ENCODE results near the gene ANXA1.

DNA sequence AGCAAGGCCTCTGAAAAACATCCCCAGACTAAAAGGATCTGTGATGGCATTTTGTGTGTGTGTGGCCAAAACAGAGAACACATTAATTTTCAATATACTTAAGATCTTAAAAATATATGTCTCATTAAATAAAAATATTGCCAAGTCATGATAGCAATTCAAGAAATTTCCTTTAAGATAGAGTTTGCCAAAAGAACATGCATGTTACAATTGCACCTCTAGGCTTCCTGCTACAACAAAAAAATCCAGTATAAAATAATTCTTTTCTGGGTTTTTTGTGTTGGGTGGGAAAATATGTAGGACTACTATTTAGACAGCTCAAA is 5.2 kb downstream of the ANXA1 start:
- TF ChIP-seq, protein P1, sequence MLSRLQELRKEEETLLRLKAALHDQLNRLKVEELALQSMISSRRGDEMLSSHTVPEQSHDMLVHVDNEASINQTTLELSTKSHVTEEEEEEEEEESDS (CRISPR knock-in tag; IDR thresholded peaks at IDR 0.05; ENCODE audit: borderline replicate concordance): no peak
- TF ChIP-seq ZNF777 (CRISPR knock-in tag; IDR thresholded peaks at IDR 0.05) (no peak), CBX5 (CRISPR knock-in tag; IDR thresholded peaks at IDR 0.05; ENCODE audit: borderline replicate concordance) (no peak), ZBTB20 (CRISPR knock-in tag; IDR thresholded peaks at IDR 0.05; ENCODE audit: borderline replicate concordance, low read depth) (no peak), TSC22D2 (CRISPR knock-in tag; IDR thresholded peaks at IDR 0.05; ENCODE audit: borderline replicate concordance) (no peak)
- TF ChIP-seq, protein P2, sequence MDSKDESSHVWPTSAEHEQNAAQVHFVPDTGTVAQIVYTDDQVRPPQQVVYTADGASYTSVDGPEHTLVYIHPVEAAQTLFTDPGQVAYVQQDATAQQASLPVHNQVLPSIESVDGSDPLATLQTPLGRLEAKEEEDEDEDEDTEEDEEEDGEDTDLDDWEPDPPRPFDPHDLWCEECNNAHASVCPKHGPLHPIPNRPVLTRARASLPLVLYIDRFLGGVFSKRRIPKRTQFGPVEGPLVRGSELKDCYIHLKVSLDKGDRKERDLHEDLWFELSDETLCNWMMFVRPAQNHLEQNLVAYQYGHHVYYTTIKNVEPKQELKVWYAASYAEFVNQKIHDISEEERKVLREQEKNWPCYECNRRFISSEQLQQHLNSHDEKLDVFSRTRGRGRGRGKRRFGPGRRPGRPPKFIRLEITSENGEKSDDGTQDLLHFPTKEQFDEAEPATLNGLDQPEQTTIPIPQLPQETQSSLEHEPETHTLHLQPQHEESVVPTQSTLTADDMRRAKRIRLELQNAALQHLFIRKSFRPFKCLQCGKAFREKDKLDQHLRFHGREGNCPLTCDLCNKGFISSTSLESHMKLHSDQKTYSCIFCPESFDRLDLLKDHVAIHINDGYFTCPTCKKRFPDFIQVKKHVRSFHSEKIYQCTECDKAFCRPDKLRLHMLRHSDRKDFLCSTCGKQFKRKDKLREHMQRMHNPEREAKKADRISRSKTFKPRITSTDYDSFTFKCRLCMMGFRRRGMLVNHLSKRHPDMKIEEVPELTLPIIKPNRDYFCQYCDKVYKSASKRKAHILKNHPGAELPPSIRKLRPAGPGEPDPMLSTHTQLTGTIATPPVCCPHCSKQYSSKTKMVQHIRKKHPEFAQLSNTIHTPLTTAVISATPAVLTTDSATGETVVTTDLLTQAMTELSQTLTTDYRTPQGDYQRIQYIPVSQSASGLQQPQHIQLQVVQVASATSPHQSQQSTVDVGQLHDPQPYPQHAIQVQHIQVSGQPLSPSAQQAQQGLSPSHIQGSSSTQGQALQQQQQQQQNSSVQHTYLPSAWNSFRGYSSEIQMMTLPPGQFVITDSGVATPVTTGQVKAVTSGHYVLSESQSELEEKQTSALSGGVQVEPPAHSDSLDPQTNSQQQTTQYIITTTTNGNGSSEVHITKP (CRISPR knock-in tag; IDR thresholded peaks at IDR 0.05; ENCODE audit: low read depth): no peak
- TF ChIP-seq, protein P3, sequence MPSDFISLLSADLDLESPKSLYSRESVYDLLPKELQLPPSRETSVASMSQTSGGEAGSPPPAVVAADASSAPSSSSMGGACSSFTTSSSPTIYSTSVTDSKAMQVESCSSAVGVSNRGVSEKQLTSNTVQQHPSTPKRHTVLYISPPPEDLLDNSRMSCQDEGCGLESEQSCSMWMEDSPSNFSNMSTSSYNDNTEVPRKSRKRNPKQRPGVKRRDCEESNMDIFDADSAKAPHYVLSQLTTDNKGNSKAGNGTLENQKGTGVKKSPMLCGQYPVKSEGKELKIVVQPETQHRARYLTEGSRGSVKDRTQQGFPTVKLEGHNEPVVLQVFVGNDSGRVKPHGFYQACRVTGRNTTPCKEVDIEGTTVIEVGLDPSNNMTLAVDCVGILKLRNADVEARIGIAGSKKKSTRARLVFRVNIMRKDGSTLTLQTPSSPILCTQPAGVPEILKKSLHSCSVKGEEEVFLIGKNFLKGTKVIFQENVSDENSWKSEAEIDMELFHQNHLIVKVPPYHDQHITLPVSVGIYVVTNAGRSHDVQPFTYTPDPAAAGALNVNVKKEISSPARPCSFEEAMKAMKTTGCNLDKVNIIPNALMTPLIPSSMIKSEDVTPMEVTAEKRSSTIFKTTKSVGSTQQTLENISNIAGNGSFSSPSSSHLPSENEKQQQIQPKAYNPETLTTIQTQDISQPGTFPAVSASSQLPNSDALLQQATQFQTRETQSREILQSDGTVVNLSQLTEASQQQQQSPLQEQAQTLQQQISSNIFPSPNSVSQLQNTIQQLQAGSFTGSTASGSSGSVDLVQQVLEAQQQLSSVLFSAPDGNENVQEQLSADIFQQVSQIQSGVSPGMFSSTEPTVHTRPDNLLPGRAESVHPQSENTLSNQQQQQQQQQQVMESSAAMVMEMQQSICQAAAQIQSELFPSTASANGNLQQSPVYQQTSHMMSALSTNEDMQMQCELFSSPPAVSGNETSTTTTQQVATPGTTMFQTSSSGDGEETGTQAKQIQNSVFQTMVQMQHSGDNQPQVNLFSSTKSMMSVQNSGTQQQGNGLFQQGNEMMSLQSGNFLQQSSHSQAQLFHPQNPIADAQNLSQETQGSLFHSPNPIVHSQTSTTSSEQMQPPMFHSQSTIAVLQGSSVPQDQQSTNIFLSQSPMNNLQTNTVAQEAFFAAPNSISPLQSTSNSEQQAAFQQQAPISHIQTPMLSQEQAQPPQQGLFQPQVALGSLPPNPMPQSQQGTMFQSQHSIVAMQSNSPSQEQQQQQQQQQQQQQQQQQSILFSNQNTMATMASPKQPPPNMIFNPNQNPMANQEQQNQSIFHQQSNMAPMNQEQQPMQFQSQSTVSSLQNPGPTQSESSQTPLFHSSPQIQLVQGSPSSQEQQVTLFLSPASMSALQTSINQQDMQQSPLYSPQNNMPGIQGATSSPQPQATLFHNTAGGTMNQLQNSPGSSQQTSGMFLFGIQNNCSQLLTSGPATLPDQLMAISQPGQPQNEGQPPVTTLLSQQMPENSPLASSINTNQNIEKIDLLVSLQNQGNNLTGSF (CRISPR knock-in tag; IDR thresholded peaks at IDR 0.05): no peak
